Amniotic stem cell (primary cell): ENCODE measurements around the gene DYDC2.

ENCODE experiments used
- DNase-seq: peaks from one replicate; lab custom pipeline; 2025; lab: John Stamatoyannopoulos, UW

DYDC2 gene

GRCh38 chr10:80372675-80373074, 16.1 kb downstream of the DYDC2 start:
- DNase-seq, result no peak

- no peak for DNase-seq
Measured at GRCh38 chr10:80373502-80373901, 16.9 kb downstream of the DYDC2 start.

- DNase-seq, result no peak
Measured at GRCh38 chr10:80379701-80380100, 23.1 kb downstream of the DYDC2 start.

GRCh38 chr10:80380185-80380584, 23.6 kb downstream of the DYDC2 start:
- no peak for DNase-seq

- peak; percentile 10 for DNase-seq
Measured at GRCh38 chr10:80382989-80383388, 26.4 kb downstream of the DYDC2 start.

- DNase-seq, result no peak
Measured at GRCh38 chr10:80390740-80391139, 34.2 kb downstream of the DYDC2 start.

GRCh38 chr10:80392250-80392649, 35.7 kb downstream of the DYDC2 start:
- DNase-seq, result no peak

GRCh38 chr10:80394358-80394916, 37.9 kb downstream of the DYDC2 start:
- no peak for DNase-seq

GRCh38 chr10:80397014-80397413, 40.4 kb downstream of the DYDC2 start:
- no peak for DNase-seq

- no peak for DNase-seq
Measured at GRCh38 chr10:80400136-80400804, 43.7 kb downstream of the DYDC2 start.

GRCh38 chr10:80405035-80405434, 48.5 kb downstream of the DYDC2 start:
- no peak for DNase-seq

- DNase-seq, result no peak
Measured at GRCh38 chr10:80405626-80406025, 49.0 kb downstream of the DYDC2 start.

GRCh38 chr10:80406204-80406603, 49.6 kb downstream of the DYDC2 start:
- no peak for DNase-seq

- DNase-seq, result no peak
Measured at GRCh38 chr10:80407812-80408241, 51.2 kb downstream of the DYDC2 start.

GRCh38 chr10:80408242-80409101, 51.9 kb downstream of the DYDC2 start, which contains the start of gene PRXL2A:
Gene PRXL2A (plus strand): TSS chr10:80408551. CDS start chr10:80420468, 11,917 bp downstream.
- DNase-seq, result peak; percentile 14

- DNase-seq, result no peak
Measured at GRCh38 chr10:80409121-80409520, 52.5 kb downstream of the DYDC2 start.

GRCh38 chr10:80410122-80410521, 53.5 kb downstream of the DYDC2 start:
- DNase-seq, result no peak

- no peak for DNase-seq
Measured at GRCh38 chr10:80410578-80411145, 54.1 kb downstream of the DYDC2 start.

GRCh38 chr10:80411267-80411668, 54.7 kb downstream of the DYDC2 start:
- DNase-seq, result no peak

GRCh38 chr10:80411681-80412220, 55.2 kb downstream of the DYDC2 start:
- DNase-seq, result no peak

- no peak for DNase-seq
Measured at GRCh38 chr10:80412486-80412885, 55.9 kb downstream of the DYDC2 start.

GRCh38 chr10:80413271-80413996, 56.9 kb downstream of the DYDC2 start:
- DNase-seq, result peak; percentile 49
